ENCODE data around the gene KDM4C. TPM values are rescaled to one million over a fixed set of nuclear protein-coding genes. Genes with fewer than 3 reads are reported as not detected.

Gene KDM4C
- total and polyA plus RNA-seq, 2 donors (not counting 1 experiment from before 2014, with no cell fraction given): 49.7 to 141 TPM

- WGBS (ENCODE audit: insufficient coverage): 11% methylated on average over 3 of the region's 8 CpGs
- H3K9me3 Mint-ChIP-seq (ENCODE audit: insufficient read depth): no peaks in the 10 kb centered on the region
- CTCF ChIA-PET: no interaction called here
- Histone ChIP-seq H3K36me3 (replicated peaks in 1 of 2; ENCODE audit: control extremely low read depth in 1 of 2, control insufficient read depth in 1 of 2, extremely low read depth in 1 of 2, insufficient read depth in 2 of 2, low read length in 1 of 2) (peaks cover 2 to 40% of the 10 kb centered on the region in 2 experiments), H3K4me1 (ENCODE audit: control insufficient read depth in 2 of 2, insufficient read depth in 2 of 2, low read length in 2 of 2) (peaks cover 19 to 24% of the 10 kb centered on the region in 2 donors), H3K27me3 (replicated peaks in 1 of 4; ENCODE audit: control extremely low read depth in 1 of 4, control insufficient read depth in 3 of 4, insufficient read depth in 4 of 4, low read length in 3 of 4) (no peaks in the 10 kb centered on the region), H3K4me2 (replicated peaks; ENCODE audit: low read depth, low read length, poor library complexity, severe bottlenecking) (peak overlapping the region; percentile 44), H2AFZ (ENCODE audit: insufficient read depth, low read depth, low read length, poor library complexity, severe bottlenecking) (no peak overlapping the region), H4K20me1 (ENCODE audit: control insufficient read depth, insufficient read depth, low read length, poor library complexity, severe bottlenecking) (peaks cover 34% of the 10 kb centered on the region), H3K9ac (ENCODE audit: low read length) (peak overlapping the region; percentile 33), H3K27ac (ENCODE audit: low read length in 2 of 2) (peak overlapping the region in 1 of 2 donors; percentile 60), H3K4me3 (ENCODE audit: control extremely low read depth in 1 of 5, extremely low read depth in 1 of 5, insufficient read depth in 1 of 5, low read depth in 2 of 5, low read length in 4 of 5) (peak overlapping the region in 1 of 5 experiments; percentile 39), H3K9me3 (ENCODE audit: control extremely low read depth in 1 of 3, control insufficient read depth in 2 of 3, insufficient read depth in 1 of 3, low read length in 2 of 3) (peaks cover 0 to 7% (median 0%) of the 10 kb centered on the region in 3 donors), H3K79me2 (ENCODE audit: control insufficient read depth, insufficient read depth, low read length) (peaks cover 25% of the 10 kb centered on the region)
- peak overlapping the region; percentile 55 for H3K4me3 Mint-ChIP-seq
- intact Hi-C loops (cut with micrococcal nuclease): no loop called here
- no peak overlapping the region for H3K27ac Mint-ChIP-seq
- POLR2A ChIA-PET: no interaction called here
- DNase-seq (peak; percentile 9), ATAC-seq (ENCODE audit: low read depth) (no peak)
- H3K27me3 Mint-ChIP-seq: no peaks in the 10 kb centered on the region
- H3K4me1 Mint-ChIP-seq: peaks cover 22% of the 10 kb centered on the region
- TF ChIP-seq EZH2 (IDR thresholded peaks at IDR 0.05; ENCODE audit: borderline replicate concordance, insufficient read depth, low read depth, low read length, poor library complexity, severe bottlenecking) (no peak), CTCF (IDR thresholded peaks at IDR 0.05) (no peak)
Measured at GRCh38 chr9:7150153-7150890, 392.5 kb downstream of the KDM4C start.

- Histone ChIP-seq H3K27me3 (replicated peaks in 1 of 4; ENCODE audit: control extremely low read depth in 1 of 4, control insufficient read depth in 3 of 4, insufficient read depth in 4 of 4, low read length in 3 of 4) (no peaks in the 10 kb centered on the region), H3K9me3 (ENCODE audit: control extremely low read depth in 1 of 3, control insufficient read depth in 2 of 3, insufficient read depth in 1 of 3, low read length in 2 of 3) (peaks cover 0 to 4% (median 0%) of the 10 kb centered on the region in 3 donors), H3K4me1 (ENCODE audit: control insufficient read depth in 2 of 2, insufficient read depth in 2 of 2, low read length in 2 of 2) (peaks cover 19 to 23% of the 10 kb centered on the region in 2 donors), H3K36me3 (replicated peaks in 1 of 2; ENCODE audit: control extremely low read depth in 1 of 2, control insufficient read depth in 1 of 2, extremely low read depth in 1 of 2, insufficient read depth in 2 of 2, low read length in 1 of 2) (peaks cover 4 to 29% of the 10 kb centered on the region in 2 experiments), H3K4me3 (ENCODE audit: control extremely low read depth in 1 of 5, extremely low read depth in 1 of 5, insufficient read depth in 1 of 5, low read depth in 2 of 5, low read length in 4 of 5) (no peak overlapping the region), H3K79me2 (ENCODE audit: control insufficient read depth, insufficient read depth, low read length) (peaks cover 20% of the 10 kb centered on the region), H2AFZ (ENCODE audit: insufficient read depth, low read depth, low read length, poor library complexity, severe bottlenecking) (no peak overlapping the region), H3K9ac (ENCODE audit: low read length) (no peak overlapping the region), H3K27ac (ENCODE audit: low read length in 2 of 2) (no peak overlapping the region), H4K20me1 (ENCODE audit: control insufficient read depth, insufficient read depth, low read length, poor library complexity, severe bottlenecking) (peaks cover 21% of the 10 kb centered on the region), H3K4me2 (replicated peaks; ENCODE audit: low read depth, low read length, poor library complexity, severe bottlenecking) (no peak overlapping the region)
- peak overlapping the region; percentile 32 for H3K27ac Mint-ChIP-seq
- intact Hi-C loops (cut with micrococcal nuclease): no loop called here
- no peak overlapping the region for H3K4me3 Mint-ChIP-seq
- ATAC-seq (ENCODE audit: low read depth) (no peak), DNase-seq (no peak)
- no peaks in the 10 kb centered on the region for H3K27me3 Mint-ChIP-seq
- 69% methylated on average over 4 of the region's 4 CpGs for WGBS (ENCODE audit: insufficient coverage)
- TF ChIP-seq EZH2 (IDR thresholded peaks at IDR 0.05; ENCODE audit: borderline replicate concordance, insufficient read depth, low read depth, low read length, poor library complexity, severe bottlenecking): no peak
- no peak for TF ChIP-seq CTCF (IDR thresholded peaks at IDR 0.05)
- CTCF ChIA-PET: no interaction called here
- POLR2A ChIA-PET: no interaction called here
- H3K9me3 Mint-ChIP-seq (ENCODE audit: insufficient read depth): no peaks in the 10 kb centered on the region
- peaks cover 37% of the 10 kb centered on the region for H3K4me1 Mint-ChIP-seq
Measured at GRCh38 chr9:7153134-7153533, 395.4 kb downstream of the KDM4C start.
